Testis (tissue), 2 donors: ENCODE measurements around the gene PDK2.

Experiments
- CTCF ChIP-seq, 3 experiments: fragments of 450-650 bp in 2 of 3; fragments of 200-600 bp in 1 of 3; sonication (generic) in 1 of 3; IDR thresholded peaks; one replicate each; pipeline ENCODE4 v1.5.1; 2016 to 2019; ENCODE audit warnings: antibody characterized with exemption in 3 of 3, mild to moderate bottlenecking in 2 of 3, moderate library complexity in 1 of 3
- POLR2A ChIP-seq: fragments of 450-650 bp; IDR thresholded peaks from one replicate; pipeline ENCODE4 v1.6.1; 2017; ENCODE audit warnings: antibody characterized with exemption, mild to moderate bottlenecking, moderate library complexity

- TF ChIP-seq CTCF (IDR thresholded peaks at IDR 0.05) (peak in 1 of 3 experiments; percentile 12), POLR2A (no peak)
Observed at GRCh38 chr17:50151937-50152547, 56.9 kb downstream of the PDK2 start.
